Cortex of kidney (tissue), 1 donor: ENCODE results near the gene GABRB1.

Source experiments
- DNase-seq: peaks from one replicate; lab custom pipeline; 2025; lab: John Stamatoyannopoulos, UW

The GABRB1 gene

DNA sequence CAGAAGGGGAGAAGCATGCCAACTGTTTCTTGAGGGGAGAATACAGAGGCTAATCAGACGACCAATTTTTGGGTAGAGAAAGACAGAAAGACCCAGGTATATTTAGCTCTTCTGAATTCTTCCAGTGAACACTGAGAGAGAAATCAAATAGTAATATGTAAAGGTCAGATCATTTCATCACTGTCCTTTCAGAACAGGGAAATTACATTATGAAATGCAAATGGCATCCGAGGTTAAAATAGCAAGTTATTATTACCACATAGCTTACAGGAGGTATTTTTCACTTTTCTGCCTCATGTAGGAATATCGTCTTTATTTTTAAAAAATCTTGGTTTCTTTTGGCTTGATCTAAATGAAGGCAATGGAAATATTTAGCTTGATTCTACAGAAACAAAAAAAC lies 18.0 kb downstream of the GABRB1 start:
- no peak for DNase-seq

DNA sequence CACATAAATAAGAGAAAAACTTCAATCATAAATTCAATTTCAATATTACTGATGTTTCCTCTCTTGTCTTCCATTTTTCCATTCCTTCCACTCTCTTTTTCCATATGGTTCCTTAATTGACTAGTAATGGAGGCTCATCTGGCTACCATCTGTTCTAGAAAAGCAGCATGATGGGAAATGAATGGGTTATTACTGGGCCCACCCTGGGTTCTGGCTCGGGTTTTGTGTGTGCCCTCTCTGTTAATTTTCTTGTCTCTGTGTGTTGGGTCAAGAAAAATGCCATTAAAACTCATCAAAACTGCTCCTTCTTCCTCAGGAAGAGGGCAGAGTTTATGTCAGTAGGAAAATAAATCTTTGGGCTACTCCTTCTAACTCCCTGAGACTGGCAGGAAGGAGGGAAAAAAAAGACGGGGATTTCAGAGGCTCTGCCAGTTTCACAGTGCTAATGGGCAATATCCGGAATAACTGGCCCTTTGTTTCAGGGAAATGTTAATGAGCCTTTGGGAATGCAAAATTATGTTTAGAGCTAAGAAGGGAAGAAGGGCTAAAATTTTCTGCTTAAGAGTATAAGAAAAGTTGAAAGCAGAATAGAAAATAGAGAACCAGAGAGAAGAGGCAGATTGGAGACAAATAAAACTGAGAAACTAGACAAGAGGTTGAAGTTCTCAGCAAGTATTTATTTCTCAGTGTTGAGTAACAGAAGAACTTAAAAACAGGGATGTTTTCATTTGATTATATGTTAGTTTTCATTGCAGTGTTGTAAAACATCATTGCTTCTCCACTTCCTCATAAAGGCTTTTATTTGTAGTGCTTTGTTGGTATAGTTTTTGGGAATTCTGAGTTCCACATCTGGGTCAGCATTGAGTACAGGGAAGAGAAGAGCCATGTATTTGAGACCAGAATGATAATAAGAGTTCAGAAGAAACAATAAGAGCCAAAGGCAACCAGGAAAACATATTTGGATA lies 19.7 kb downstream of the GABRB1 start:
- DNase-seq = no peak

DNA sequence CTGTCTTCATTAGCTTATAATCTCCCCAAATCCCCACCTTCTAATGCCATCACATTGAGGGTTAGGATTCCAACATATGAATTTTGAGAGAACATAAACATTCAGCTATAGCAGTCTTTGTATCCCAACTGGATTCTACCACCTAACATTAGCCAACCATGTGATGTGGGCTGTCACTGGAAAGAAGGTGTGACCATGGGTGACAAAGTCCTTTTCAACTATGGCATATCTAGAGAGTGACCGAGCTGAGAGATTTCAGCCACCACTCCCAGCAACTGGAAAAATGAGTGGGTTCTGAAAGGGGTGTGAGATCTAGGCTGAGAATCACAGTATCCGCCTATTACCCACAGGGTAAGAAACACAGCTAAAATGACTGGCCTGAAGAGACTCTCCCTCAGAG lies 22.1 kb downstream of the GABRB1 start:
- no peak for DNase-seq

DNA sequence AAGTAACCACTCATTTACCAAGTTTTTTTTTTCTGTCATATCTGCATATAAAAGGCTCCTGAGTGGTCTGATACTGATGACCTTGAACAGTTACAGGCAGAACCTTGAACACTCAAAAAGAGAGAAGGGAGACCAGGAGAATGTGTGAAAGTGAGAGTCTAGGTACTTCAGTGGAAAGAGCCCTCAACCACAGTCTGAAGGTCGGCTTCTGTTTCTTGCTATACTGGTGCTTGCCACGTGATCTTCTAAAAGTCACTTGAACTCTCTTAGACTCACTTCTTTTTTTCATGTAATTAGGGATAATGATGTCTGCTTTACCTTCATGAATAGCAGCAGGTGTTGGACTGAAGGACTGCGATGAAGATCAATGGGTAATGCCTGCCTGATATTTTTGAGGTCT lies 22.8 kb downstream of the GABRB1 start:
- no peak for DNase-seq

DNA sequence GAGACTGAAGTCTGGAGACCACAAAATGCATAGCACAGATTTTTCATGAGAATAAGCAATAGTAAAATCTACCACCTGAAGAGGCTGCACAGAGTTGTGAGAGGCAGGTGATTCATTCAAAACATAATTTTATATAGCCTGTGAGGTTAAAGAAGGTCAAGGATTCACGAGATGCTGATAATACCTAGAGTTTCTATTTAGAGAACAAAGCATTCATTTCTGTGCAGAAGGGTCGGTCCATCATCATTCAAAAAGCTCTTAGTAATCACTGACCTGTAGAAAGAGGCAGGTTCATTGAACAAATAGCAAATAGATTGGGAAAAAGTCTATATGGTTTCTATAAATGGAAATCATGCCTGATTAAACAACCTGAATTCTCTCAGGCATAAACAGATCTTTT lies 26.6 kb downstream of the GABRB1 start:
- no peak for DNase-seq

DNA sequence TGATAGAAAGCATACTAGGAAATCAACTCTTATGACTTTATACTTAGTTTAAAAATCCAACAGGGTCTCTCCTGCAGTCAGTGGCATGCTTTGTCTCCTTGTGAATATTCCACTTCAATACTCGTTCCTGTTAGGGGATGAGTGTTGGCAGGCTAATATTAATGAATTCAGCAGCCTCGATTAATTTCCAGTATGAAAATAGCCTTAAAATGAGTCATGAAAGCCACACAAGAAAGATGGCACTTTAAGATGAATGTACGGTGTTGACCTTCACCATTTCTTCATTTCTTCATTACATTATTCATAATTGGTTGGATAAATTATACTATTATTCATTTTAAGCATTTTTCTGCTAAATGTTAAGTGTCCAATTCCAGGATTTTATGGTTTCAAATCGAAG lies 29.2 kb downstream of the GABRB1 start:
- no peak for DNase-seq

DNA sequence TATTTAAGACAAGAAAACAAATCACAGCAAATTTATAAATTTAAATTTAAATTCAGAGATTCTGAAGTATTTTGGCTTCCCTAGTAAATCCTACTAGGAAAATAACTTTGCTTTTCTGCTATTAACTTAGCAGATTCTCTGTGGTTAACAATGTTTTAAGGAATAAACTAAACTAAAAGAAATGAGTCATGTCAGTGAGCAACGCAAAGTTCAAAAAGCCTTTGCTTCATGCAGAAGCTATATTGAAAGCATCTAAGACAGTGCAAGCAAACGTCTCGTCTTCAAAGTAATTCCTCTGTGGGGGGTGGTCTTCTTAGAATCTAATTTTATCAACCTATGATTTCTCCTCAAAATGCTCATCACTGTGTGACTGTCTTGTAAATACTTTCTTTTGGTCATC lies 30.1 kb downstream of the GABRB1 start:
- no peak for DNase-seq

DNA sequence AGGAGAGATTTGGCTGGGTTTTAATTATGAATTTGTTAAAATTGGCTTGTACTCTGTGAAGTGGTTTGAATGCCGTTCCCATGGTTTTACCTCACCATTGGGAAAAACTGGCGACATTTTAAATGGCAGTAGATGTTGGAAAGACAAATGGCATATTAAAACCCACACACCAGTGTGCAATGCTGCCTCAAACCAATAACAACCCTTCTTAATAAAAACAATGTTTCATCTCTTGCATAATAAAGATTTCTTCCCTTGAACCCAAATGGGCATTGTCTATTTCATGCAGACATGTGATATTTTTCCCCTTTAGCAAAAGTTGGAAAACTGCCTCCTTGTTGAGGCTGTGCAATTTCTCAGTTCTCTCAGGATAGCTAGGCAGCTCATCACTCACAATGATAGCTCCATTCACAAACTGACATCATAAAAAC lies 33.7 kb downstream of the GABRB1 start:
- no peak for DNase-seq

DNA sequence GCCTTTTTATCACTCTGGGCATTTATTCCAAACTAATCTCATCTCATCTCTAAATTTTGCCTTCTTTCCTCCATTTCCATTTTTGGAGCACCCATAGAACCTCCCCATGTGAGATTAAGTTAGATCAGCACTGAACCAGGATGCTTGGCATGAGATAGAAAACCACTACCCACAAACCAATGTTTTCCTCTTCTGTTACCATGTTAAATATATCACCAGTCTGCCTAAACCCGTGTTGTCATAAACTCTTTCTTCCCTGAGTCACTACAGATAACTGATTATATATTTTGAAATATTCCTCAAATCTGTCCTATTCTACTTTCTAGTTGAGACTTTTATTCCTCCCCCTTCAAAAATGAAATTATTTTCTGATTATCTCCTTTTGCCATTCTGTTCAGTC lies 37.6 kb downstream of the GABRB1 start:
- no peak for DNase-seq

DNA sequence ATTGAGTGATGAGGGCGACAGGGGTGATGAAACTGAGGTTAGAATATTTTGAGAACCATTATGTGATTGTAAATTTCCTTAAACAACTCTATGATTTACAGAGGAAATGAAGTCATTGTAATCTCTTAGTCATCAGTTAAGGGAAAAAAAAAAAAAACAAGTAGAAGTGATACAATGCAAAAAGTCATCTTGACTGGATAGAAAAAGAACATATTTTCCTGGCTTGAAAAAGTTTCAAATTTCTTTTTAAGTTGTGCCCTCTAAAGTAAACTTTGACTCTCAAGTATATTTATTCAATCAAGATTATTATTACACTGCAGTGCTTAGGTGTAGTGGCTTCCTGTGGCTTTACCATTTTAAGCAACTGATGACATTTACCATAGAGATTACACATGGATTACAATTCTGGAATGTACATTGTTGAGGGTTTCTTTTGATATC lies 40.6 kb downstream of the GABRB1 start:
- no peak for DNase-seq

DNA sequence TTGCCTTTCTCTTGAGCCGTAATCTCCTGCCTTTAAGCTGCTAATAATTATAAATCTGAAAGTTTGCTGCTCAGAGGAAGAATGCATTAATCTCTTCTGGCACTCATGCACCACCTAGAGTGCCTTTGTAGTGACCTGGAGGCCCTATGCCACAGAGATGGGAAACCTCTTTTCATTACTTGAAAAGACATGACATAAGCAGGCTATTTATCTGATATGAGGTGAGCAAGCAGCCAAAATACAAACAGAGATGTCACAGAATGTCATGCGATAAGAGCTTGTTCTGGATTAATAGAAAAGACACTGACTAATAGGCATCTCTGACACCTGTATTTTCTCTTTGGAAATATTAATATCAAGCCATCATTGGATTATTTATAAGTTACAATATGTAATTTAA lies 42.3 kb downstream of the GABRB1 start:
- DNase-seq = no peak

DNA sequence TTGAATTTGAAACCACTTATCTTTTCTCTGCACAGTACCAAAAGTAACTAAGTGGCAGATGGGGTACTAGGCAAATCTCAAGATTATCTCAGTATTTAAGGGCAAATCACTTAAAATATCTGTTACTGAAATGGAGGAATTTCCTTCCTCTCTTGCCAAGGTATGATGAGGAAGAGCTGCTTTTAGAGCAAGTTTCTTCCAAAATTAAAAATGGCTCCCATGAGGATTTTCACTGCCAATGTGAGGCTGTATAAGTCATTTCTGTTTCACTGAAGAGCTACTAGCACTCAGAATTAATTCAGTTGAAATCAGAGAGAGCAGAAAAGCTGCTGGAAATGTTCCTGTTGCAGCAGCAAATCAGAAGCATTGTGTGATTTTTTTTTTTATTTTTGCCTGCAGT lies 43.4 kb downstream of the GABRB1 start:
- DNase-seq = no peak

DNA sequence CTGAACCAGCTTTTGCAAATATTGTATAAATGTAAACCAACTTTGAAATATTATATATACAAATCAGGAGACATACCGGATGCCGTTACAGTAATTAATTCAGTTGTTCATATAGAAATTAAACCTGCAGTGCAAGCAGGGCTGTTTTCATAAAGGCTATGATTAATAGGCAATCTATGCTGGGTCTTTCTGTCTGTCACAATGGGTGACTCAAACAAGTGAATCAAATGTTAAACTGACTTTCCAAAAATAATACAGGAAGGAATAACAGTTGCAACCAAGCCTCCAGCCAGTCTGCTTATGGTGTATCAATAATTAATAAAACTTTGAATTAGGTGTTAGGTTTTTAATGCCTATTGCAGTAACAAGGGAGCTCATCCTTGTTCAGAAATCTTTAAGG lies 43.9 kb downstream of the GABRB1 start:
- no peak for DNase-seq

DNA sequence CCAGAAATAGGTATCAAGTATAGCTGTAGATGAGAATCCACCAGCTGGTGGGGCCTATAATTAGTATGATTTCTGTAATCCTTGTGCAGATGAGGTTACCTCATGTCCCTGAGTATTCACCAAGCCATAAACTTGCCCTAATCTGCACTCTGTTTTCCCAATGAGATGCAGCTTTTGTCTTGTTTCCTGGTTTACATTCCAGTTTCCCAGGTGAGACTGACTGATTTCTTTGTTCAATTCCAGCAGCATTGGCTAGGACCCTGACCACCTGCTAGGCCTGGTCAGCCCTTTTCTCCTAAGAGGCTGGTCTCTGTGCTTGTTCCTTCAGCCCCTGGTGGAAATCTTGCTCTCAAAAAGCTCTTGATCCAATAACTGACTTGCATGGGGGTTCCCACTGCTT lies 44.6 kb downstream of the GABRB1 start:
- DNase-seq = no peak

DNA sequence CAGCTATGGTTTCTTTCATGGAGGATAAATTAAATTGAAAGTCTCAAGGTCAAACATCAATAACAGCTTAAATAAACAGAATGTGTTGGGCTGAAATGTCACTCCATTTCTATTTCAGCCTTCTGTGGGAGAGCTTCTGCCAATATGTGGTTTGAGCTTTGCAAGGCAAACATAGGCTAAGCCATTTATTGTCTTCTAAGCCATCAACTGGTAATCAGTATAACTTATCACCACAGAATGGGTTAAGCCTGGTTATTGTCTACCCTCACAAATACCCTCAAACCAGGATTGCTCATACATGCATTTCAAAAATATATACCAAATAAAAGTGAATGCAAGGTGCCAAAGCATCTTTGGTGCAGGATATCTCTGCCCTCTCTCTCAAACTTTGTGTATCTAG lies 52.7 kb downstream of the GABRB1 start:
- no peak for DNase-seq

DNA sequence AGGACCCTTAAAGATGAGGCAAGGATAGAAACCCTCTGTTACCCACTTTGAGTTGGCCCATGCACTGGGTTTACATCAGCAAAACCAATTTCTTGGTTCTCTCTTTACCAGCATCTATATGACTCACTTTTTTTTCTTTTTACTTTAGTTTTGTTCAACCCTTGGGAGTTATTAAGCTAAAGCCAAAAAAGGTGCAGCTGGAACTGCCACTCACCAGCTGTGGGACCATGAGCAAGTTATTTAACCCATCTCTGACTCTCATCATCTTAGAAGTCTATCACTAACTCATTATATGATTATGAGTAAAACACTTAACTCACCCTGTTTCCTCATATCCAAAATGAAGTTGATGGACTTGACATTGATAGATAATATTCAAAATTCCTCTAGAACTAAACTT lies 53.4 kb downstream of the GABRB1 start:
- no peak for DNase-seq

DNA sequence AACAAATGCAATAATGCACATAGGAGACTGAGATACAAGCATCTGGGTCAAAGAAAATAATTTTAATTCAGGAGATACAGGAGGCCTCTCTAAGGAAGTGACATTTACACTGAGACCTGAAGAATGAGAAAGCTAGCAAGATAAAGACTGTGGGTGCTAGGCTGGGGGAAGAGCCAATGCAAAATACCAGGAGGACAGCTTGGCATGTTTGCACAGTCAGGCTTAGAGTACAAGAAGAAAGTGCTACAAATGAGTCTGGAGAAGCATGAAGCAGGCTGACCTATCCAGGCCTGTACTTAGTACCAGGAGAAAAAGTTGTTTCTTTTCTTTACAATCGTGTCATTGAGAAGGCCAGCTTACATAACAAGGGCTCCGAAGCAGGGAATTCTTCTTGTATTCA lies 56.9 kb downstream of the GABRB1 start:
- DNase-seq = no peak

DNA sequence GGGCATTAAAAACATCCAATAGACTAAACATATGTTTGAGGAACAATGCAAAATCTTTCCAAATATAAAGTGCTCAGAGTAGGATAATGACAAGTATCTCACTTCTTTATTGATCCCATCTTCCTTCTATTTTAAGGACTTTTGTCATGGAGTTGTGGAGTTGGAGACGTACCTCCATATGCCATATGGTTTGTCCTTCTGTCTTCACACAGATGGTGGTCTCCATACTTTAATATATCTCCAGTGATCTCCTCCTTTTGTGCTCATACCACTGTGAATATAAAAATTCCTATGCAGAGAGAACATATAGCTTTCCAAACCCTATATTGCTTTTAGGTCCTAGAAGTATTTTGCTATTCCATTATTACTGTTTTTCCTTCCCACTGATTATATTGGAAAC lies 64.5 kb downstream of the GABRB1 start:
- no peak for DNase-seq

DNA sequence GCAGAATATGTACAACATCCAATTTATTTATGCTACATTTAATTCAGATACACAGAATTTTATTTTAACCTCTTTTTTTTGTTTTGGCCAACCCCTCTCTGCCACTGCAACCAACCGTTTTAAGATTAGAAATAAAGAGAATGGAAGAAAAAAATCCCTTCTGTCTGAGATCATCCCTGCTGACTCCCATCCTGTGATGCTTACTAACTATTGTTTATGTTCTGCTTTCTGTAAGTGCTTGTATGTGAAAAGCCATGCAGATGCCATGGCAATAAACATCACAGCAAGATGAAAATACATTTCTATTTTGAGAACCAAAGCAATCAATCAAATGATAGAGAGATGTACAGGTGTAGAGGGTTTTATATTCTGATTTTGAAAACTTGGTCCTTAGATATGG lies 70.1 kb downstream of the GABRB1 start:
- no peak for DNase-seq

DNA sequence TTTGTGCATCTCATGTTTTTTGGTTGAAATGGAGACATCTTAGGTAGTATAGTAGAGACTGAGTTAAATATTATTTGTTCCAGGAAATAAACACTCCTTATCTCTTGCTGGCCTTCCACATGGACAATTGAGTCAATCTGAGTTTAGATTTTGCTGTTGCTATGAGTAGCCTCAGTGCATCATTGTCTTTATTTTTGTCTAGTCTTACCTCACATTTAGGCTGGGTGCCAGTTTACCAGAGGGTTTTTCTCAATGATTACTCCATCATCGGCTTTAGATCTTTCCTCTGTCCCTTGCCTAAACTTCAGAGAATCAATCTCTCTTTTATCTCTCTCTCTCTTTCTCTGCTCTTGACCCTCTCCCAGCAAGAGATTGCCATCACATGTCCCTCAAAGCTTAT lies 73.6 kb downstream of the GABRB1 start:
- no peak for DNase-seq

DNA sequence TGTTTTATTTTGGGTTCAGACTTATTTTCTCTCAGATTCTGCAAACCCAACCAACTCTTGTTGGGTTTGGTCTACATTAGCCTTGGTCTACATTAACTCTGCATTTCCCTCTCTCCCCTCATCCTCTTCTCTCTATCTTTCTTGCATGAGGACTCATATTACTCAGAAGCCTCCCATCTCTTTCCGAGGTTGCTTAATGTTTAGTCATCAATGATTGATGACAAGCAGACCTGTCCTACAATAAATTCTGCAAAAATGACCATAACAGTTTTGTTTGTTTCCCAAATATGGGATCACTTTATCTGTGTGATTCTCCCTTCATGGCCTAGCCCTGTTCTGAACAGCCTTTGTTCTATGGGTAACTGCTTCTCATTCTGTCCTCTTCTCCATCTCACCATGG lies 75.2 kb downstream of the GABRB1 start:
- DNase-seq = no peak

DNA sequence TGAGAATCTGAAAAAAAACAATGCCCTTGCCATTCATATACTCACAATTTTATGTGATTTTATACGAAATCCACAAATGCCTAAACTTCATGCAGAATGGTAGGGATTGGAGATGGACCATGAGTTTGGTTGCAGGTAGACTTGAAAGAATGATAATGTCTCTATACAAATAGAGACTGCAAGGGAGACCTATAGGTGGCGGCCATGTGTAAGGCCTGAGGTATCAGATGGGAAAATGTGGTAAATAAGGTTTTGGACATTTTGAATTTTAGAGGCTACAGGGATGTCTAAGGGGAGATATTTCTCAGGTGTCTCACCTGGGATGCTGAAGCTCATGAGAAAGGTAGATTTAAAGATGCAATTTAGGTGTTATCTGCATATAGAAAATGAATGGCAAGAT lies 78.0 kb downstream of the GABRB1 start:
- no peak for DNase-seq

DNA sequence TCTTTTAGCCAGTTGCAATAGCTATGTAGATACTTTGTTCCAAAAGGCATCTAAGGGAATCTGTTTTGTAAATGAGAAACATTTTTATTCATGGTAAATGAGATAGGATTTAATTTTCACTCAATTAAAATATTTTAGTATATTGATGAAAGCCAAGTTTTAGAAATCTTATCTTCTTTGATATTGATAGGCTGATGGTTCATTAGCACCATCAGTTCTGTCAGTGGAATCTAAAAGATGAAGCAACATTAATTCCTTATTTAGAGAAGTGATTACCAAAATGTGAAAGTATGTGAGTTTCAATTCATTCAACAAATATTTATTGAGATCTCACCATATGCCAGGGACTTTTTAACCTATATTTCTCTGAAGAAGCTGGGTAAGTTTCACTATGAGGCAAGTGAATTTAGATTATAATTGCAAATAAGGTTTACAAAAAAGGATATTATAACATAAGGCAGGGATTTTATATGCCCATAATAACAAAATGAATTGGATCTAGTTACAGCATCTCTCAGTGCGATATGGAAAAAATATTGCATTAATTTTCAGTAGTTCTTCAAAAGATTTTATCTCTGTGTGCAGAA lies 79.3 kb downstream of the GABRB1 start:
- DNase-seq = no peak
